ENCODE results near the gene ASH1L.

ASH1L gene

DNA sequence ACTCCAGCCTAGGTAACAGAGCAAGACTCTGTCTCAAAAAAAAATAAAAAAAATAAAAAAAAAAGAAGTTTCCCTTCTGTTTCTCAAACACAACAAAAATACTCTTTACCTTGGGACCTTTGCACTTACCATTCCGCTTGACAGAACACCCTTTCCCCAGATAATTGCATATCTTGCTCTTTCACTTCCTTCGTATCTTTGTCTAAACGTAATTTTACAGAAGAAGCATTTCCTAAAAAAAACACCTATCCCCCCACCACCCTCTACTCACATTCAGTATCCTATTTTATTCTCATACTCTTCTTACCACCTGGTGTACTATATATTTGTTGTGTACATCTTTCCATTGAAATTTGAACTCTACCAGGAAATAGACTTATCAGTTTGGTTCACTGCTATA is 32.7 kb downstream of the ASH1L start (continued):
- TF ChIP-seq, protein P1, sequence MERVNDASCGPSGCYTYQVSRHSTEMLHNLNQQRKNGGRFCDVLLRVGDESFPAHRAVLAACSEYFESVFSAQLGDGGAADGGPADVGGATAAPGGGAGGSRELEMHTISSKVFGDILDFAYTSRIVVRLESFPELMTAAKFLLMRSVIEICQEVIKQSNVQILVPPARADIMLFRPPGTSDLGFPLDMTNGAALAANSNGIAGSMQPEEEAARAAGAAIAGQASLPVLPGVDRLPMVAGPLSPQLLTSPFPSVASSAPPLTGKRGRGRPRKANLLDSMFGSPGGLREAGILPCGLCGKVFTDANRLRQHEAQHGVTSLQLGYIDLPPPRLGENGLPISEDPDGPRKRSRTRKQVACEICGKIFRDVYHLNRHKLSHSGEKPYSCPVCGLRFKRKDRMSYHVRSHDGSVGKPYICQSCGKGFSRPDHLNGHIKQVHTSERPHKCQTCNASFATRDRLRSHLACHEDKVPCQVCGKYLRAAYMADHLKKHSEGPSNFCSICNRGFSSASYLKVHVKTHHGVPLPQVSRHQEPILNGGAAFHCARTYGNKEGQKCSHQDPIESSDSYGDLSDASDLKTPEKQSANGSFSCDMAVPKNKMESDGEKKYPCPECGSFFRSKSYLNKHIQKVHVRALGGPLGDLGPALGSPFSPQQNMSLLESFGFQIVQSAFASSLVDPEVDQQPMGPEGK (CRISPR knock-in tag; IDR thresholded peaks at IDR 0.05; ENCODE audit: borderline replicate concordance), result no peak
- no peak for TF ChIP-seq ESRRG (CRISPR knock-in tag; IDR thresholded peaks at IDR 0.05)
- TF ChIP-seq ZFP30 (CRISPR knock-in tag; IDR thresholded peaks at IDR 0.05), result no peak
- TF ChIP-seq, protein P2, sequence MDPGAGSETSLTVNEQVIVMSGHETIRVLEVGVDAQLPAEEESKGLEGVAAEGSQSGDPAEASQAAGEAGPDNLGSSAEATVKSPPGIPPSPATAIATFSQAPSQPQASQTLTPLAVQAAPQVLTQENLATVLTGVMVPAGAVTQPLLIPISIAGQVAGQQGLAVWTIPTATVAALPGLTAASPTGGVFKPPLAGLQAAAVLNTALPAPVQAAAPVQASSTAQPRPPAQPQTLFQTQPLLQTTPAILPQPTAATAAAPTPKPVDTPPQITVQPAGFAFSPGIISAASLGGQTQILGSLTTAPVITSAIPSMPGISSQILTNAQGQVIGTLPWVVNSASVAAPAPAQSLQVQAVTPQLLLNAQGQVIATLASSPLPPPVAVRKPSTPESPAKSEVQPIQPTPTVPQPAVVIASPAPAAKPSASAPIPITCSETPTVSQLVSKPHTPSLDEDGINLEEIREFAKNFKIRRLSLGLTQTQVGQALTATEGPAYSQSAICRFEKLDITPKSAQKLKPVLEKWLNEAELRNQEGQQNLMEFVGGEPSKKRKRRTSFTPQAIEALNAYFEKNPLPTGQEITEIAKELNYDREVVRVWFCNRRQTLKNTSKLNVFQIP (CRISPR knock-in tag; IDR thresholded peaks at IDR 0.05; ENCODE audit: borderline replicate concordance, low read depth), result no peak

DNA sequence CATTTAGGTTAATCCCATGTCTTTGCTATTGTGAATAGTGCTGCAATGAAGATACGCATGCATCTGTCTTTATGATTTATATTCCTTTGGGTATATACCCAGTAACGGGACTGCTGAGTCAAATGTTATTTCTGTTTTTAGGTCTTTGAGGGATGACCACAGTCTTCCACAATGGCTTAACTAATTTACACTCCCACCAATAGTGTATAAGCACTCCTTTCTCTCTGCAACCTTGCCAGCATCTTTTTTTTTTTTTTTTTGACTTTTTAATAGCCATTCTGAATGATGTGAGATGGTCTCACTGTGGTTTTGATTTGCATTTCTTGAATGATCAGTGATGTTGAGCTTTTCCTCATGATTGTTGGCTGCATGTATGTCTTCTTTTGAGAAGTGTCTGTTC is 33.5 kb downstream of the ASH1L start:
- TF ChIP-seq TOX (CRISPR knock-in tag; IDR thresholded peaks at IDR 0.05; ENCODE audit: borderline replicate concordance) (no peak), ZNF70 (CRISPR knock-in tag; IDR thresholded peaks at IDR 0.05) (no peak), TCF4 (CRISPR knock-in tag; IDR thresholded peaks at IDR 0.05; ENCODE audit: borderline replicate concordance) (no peak), ZC3H10 (CRISPR knock-in tag; IDR thresholded peaks at IDR 0.05) (no peak), OSR1 (CRISPR knock-in tag; IDR thresholded peaks at IDR 0.05) (no peak), ZFP3 (CRISPR knock-in tag; IDR thresholded peaks at IDR 0.05) (no peak), RARB (CRISPR knock-in tag; IDR thresholded peaks at IDR 0.05) (no peak), ZNF565 (CRISPR knock-in tag; conservative IDR thresholded peaks at IDR 0.05; ENCODE audit: low read depth) (no peak), ZNF8 (CRISPR knock-in tag; IDR thresholded peaks at IDR 0.05) (no peak)
- TF ChIP-seq, protein P3, sequence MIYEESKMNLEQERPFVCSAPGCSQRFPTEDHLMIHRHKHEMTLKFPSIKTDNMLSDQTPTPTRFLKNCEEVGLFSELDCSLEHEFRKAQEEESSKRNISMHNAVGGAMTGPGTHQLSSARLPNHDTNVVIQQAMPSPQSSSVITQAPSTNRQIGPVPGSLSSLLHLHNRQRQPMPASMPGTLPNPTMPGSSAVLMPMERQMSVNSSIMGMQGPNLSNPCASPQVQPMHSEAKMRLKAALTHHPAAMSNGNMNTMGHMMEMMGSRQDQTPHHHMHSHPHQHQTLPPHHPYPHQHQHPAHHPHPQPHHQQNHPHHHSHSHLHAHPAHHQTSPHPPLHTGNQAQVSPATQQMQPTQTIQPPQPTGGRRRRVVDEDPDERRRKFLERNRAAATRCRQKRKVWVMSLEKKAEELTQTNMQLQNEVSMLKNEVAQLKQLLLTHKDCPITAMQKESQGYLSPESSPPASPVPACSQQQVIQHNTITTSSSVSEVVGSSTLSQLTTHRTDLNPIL (CRISPR knock-in tag; IDR thresholded peaks at IDR 0.05; ENCODE audit: low read depth), result no peak
- TF ChIP-seq, protein P2 (CRISPR knock-in tag; IDR thresholded peaks at IDR 0.05; ENCODE audit: borderline replicate concordance, low read depth), result no peak
- no peak for ATAC-seq

DNA sequence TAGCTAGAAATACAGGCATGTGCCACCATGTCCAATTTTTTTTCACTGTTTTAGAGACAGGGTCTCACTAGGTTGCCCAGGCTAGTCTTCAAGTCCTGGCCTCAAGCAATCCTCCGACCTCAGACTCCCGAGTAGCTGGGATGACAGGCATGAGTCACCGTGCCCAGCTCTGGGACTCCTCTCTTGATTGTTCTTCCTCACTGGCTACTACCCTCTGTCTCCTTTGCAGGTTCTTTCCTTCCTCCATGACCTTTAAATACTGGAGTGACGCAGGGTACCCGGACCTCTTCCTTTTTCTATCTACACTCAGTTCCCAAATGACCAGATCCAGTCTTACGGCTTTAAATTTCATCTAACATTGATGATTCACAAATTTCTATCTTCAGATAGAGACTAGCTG is 34.9 kb downstream of the ASH1L start:
- no peak; the same call in 2 of the 3 replicates for ATAC-seq
- no peak for TF ChIP-seq TCF4 (CRISPR knock-in tag; IDR thresholded peaks at IDR 0.05; ENCODE audit: borderline replicate concordance)
- no peak for TF ChIP-seq ZC3H10 (CRISPR knock-in tag; IDR thresholded peaks at IDR 0.05)
- TF ChIP-seq ZNF565 (CRISPR knock-in tag; conservative IDR thresholded peaks at IDR 0.05; ENCODE audit: low read depth), result no peak
- TF ChIP-seq, protein P2 (CRISPR knock-in tag; IDR thresholded peaks at IDR 0.05; ENCODE audit: borderline replicate concordance, low read depth), result no peak
- no peak for TF ChIP-seq ZNF70 (CRISPR knock-in tag; IDR thresholded peaks at IDR 0.05)
- TF ChIP-seq, protein P3 (CRISPR knock-in tag; IDR thresholded peaks at IDR 0.05; ENCODE audit: low read depth), result no peak
- no peak for TF ChIP-seq ZNF8 (CRISPR knock-in tag; IDR thresholded peaks at IDR 0.05)
- TF ChIP-seq, protein P4, sequence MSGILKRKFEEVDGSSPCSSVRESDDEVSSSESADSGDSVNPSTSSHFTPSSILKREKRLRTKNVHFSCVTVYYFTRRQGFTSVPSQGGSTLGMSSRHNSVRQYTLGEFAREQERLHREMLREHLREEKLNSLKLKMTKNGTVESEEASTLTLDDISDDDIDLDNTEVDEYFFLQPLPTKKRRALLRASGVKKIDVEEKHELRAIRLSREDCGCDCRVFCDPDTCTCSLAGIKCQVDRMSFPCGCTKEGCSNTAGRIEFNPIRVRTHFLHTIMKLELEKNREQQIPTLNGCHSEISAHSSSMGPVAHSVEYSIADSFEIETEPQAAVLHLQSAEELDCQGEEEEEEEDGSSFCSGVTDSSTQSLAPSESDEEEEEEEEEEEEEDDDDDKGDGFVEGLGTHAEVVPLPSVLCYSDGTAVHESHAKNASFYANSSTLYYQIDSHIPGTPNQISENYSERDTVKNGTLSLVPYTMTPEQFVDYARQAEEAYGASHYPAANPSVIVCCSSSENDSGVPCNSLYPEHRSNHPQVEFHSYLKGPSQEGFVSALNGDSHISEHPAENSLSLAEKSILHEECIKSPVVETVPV (CRISPR knock-in tag; IDR thresholded peaks at IDR 0.05), result no peak
- TF ChIP-seq GLIS3 (CRISPR knock-in tag; IDR thresholded peaks at IDR 0.05), result no peak

Measured in SK-N-SH treated with all-trans-retinoic acid at 6 μM for 48 hours (cell line).